HG03139 (cell line): ENCODE measurements around the gene SIGLEC9.

Source experiments
- ATAC-seq: cut with Tn5 transposase; IDR thresholded peaks from one replicate; pipeline ENCODE4 v1.9.1; 2021; ENCODE audit not compliant: unreplicated experiment

The SIGLEC9 gene

DNA sequence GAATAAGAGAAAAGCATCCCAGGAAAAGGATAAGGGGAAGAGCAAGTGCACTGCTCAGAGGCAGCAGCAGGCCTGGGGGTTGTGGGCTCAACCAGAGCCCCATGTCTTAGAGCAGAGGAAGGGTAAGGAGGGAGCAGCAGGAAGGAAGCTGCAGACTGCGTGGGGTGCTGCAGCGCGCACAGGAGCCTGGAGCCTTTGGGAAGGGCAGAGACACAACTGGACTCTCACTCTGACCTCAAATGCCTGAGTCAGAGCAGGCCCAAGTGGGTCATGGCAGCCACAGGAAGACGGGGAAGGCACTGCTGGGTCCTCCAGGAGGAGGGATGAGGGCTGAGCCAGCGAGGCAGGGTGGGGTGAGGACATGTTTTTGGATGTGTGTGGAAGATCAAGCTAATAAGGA lies 49.0 kb downstream of the SIGLEC9 start:
- ATAC-seq, result no peak

- ATAC-seq, result no peak
Observed at GRCh38 chr19:51179256-51179655, 54.5 kb downstream of the SIGLEC9 start.
